ENCODE data around the gene COPG2.
"Not testable (repeated sequence)": the region's sequence is repeated elsewhere in the genome, so short reads cannot be mapped to it uniquely, and the experiment has no call there.

The COPG2 gene

DNA sequence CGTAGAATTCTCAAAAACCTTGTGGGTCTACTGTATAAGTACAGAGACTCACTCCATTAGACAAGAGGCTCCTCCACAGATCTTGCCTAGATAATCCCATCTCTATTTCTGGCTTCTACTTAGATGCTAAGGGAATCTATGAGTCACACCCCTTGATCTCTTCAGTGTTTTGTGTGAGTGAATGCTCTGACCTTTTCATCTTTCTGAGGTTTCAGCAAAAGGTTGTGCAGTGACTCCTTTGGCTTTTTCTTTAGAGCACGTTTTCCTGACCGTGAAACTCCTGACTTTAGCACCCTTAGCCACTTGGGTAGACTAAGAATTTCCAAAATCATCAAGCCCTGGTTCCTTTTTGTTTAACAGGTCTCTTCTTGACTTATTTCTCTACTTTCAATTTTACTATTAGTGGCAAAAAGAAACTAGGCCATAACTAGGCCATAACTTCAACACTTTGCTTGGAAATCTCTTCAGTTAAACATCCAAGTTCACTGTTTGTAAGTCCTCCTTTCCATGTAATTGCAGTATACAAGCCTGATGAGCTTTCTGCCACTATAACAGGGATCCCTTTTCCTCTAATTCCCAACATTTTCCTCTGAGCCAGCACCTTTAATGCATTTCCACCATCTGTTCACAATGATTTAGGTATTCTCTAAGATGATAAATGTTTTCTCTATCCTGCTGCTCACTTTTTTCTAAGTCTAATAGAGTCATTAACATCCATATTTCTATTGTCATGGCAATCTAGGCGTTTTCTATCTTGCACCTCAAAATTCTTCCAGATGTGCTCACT, 19.4 kb downstream of the COPG2 start:
- no peak for DNase-seq

DNA sequence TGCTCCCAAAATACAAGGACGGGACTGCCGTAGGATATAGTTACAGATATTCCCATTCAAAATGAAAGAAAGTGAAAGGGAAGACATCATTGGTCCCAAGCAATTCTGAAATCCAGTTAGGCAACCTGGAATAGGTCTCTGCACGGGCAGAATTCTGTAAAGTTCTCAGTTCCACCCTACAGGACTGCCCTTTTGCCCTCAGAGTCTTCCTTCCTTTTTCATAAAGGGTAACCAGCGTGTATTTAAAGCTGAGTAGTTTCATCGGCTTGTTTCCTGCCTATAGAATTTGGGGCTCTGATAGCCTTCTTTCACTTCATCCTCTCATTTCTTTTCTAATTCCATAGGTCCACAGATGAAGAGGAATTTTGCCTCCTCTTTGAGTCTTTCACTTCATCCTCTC, 20.0 kb downstream of the COPG2 start:
- no peak for DNase-seq

DNA sequence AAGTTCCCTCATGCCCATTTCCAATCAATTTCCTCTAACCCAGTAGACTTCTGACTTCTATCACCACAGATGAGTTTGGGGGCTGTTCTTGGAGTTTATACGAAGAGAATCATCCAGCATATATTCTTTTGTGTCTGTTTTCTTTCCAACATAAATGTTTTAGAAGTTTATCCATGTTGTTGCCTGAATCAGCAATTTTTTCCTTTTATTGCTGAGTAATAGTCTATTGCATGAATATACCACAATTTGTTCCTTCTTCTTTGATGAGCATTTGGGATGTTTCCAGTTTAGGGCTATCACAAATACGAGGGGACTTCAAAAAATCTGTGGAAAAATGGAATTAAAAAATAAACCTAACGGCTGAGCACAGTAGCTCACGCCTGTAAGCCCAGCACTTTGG, 26.2 kb downstream of the COPG2 start:
- no peak for DNase-seq

DNA sequence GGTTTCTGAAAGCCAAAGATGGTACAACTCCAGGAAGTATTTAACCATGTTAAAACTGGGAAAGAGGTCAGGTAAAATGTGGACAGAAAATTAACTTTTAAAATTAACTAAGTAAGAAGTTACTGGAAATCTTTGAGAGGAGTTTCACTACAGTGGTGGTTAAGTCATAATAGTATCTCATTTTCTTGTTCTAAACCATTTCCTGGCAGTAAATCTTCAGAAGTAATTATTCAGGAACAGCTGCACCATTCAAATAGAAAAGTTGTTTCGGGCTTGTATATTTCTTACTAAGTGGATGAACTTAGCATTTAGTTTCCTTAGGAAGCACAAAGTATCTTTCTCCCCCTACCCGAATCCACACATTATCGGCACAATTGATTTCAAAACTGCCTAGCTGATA, 27.1 kb downstream of the COPG2 start:
- no peak for DNase-seq

DNA sequence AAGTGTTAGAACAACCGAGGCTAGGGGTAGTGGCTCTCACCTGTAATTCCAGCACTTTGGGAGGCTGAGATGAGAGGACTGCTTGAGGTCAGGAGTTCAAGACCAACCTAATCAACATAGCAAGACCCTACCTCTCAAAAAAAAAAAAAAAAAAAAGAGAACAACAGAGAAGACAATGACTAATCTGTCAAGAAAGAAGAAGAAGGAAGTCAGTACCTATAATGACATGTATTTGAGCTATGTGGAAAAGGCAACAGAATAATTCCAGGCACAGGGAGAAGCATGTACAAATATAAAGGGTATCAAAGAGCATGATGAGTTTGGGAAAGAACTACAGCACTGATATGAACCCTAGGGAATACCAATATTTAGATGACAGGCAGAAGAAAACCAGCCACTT, 27.5 kb downstream of the COPG2 start:
- DNase-seq = no peak

DNA sequence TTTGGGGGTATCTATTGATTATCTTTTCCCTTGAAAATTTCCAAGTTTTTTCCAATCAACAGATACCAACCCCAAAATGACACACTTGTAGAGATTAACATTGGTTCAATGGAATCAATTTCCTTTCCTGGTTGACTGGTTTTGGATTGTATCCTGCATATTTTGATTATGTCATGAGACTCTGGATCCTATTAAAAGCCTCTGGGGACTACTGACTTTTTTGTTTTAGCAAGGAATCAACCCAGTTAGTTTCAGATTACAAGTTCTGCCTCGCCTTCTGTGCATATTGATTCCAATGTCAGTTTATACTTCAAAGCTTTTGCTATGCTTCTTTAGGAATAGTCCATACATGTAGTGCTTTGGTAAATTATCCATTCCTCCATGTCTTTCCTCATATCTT, 29.2 kb downstream of the COPG2 start:
- no peak for DNase-seq

GRCh38 chr7:130632111-130632510, 36.4 kb downstream of the COPG2 start:
- no peak for DNase-seq

- no peak for DNase-seq
These were observed 39.6 kb downstream of the COPG2 start for GRCh38 chr7:130628901-130629300.

- DNase-seq = no peak
These were observed 40.8 kb downstream of the COPG2 start for GRCh38 chr7:130627775-130628174.

- DNase-seq = no peak
These were observed 45.7 kb downstream of the COPG2 start for GRCh38 chr7:130622866-130623265.

DNA sequence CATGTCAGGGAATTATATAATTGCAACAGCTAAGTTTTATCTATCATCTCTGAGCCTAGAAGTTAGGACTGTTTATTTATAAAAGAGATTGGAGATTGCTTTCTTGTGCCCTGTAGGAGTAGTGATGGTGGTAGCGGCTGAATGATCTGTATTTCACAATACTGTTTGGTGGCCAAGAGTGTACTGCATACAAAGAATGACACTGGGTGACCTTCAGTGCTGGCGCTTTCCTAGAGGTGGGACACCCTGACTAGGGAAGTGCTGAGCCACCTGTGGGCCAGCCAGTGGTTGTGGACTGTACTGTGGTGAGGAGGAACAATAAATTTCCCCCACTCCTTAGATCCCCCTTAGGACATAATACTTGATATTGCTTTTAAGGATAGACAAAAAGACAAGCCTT, 53.0 kb downstream of the COPG2 start:
- DNase-seq = no peak

DNA sequence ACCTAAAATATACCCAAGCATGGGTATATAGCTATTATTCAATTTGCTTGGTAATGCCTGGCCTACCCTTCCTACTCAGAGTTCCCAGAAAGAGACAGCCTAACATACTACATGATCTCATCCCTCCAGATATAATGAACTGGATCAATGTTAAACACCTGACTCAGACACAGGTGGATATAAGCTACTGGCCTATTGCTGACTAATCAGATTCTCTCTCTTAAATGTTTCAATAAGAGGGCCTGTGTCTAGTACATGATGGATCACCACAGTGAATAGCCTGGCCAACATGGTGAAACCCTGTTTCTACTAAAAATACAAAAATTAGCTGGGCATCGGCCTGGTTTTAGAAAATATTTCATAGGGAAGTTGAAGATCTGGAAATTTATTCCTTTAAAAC, 54.1 kb downstream of the COPG2 start:
- no peak for DNase-seq

- DNase-seq = no peak
These were observed 57.3 kb downstream of the COPG2 start for GRCh38 chr7:130611218-130611617.

DNA sequence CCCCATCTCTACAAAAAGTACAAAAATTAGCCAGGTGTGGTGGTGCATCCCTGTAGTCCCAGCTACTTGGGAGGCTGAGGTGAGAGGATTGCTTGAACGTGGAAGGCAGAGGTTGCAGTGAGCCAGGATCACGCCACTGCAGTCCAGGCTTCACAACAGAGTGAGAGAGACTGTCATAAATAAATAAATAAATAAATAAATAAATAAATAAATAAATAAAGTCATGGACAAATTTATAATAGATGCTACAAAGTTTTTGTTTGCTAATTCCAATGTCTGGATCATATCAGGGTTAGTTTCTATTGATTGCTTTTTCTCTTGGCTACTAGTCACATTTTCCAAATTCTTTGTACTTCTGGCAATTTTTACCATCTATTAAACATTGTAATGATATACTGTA, 61.5 kb downstream of the COPG2 start:
- not testable (repeated sequence) for DNase-seq

- no peak for DNase-seq
These were observed 62.4 kb downstream of the COPG2 start for GRCh38 chr7:130606161-130606560.

GRCh38 chr7:130598056-130598455, 70.5 kb downstream of the COPG2 start:
- DNase-seq = no peak

DNA sequence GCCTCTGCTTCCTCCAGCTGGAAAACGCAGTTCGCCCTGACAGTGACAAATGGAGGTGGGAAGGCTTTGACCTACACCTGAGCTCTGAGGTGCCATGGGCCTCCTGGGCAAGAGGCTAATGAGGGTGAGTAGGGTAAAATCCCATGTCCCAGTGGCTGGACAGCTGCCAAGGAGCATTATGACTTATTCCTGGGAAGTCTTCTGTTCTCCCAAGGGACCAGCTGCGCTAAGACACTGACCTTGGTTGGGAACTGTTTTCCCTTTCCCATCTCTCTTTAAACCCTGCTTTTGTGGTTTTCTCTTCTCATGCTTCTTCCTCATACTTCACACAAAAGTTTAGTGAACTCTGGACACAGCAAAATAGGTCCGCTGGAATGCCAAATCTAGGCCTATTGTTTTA, 72.6 kb downstream of the COPG2 start:
- DNase-seq = no peak

DNA sequence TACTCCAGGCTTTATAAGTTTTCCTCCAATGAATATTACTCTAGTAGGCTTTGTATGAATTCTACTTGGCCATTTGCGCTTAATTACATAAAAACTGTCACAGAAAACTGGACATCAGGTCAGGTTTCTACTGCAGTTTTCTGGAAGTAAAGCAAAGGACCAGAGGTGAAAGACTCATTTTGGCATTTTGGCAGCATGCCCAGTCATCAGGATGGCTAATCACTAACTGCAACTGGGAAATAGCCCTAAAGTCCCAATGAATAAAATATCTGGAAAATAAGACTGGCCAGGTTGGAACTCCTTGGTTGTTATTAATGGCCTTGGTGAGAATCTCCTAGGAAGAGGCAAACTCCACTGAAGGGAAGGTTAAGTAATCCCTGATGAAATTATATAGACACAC, 75.5 kb downstream of the COPG2 start:
- no peak for DNase-seq

GRCh38 chr7:130591464-130591863, 77.1 kb downstream of the COPG2 start:
- DNase-seq = not testable (repeated sequence)

- DNase-seq = not testable (repeated sequence)
These were observed 82.6 kb downstream of the COPG2 start for GRCh38 chr7:130585932-130586331.

DNA sequence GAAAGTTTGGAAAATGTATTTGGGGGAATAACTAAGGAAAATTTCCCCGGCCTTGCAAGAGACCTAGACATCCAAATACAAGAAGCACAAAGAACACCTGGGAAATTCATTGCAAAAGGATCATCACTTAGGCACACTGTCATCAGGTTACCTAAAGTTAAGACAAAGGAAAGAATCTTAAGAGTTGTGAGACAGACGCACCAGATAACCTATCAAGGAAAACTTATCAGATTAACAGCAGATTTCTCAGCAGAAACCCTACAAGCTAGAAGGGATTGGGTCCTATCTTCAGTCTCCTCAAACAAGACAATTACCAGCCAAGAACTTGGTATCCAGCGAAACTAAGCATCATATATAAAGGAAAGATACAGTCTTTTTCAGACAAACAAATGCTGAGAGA, 93.4 kb downstream of the COPG2 start:
- not testable (repeated sequence) for DNase-seq

DNA sequence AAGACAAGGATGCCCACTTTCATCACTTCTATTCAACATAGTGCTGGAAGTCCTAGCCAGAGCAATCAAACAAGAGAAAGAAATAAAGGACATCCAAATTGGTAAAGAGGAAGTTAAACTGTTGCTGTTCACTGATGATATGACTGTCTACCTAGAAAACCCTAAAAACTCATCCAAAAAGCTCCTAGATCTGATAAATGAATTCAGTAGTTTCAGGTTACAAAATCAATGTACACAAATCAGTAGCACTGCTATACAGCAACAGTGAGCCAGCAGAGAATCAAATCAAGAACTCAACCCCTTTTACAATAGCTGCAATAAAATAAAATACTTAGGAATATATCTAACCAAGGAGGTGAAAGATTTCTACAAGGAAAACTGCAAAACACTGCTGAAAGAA, 98.4 kb downstream of the COPG2 start:
- DNase-seq = not testable (repeated sequence)

DNA sequence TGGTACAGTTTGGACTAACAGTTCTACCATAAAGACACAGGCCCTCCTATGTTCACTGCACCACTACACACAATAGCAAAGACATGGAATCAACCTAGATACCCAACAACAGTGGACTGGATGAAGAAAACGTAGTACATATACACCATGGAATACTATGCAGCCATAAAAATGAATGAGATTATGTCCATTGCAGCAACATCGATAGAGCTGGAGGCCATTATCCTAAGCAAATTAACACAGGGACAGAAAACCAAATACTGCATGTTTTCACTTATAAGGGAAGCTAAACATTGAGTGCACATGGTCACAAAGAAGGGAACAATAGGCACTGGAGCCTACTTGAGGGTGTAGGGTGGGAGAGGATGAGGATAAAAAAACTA, 101.7 kb downstream of the COPG2 start:
- DNase-seq = no peak

DNA sequence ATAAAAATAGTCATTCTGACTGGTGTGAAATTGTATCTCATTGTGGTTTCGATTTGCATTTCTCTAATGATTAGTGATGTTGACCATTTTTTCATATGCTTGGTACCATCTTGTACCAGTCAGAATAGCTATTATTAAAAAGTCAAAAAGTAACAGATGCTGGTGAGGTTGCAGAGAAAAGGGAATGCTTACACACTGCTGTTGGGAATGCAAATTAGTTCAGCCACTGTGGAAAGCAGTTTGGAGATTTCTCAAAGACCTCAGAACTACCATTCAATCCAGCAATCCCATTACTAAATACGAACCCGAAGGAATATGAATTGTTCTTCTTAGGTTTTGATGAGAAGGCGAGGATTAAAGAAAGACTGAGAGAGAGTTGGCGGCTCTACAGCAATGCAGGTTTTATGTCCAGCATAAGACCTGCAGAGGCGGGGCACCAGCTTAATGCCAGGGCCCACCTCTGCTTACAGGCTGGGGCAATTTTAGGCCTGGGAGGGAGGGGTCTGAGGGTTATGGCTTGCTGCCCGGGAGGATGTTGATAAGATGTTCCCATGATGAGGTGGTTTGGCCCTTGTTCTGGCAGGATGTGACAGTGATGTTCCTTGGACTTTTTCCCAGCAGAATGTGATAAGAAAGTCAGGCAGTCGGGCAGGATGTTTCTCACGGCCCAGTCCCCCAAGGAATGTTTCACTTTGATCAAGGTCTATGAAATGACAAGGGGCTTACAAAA, 102.2 kb downstream of the COPG2 start:
- DNase-seq = no peak

GRCh38 chr7:130560972-130561371, 107.6 kb downstream of the COPG2 start:
- DNase-seq = no peak
